Loucy (cell line): ENCODE data around the gene LMNTD2.

Experiments
- H2AFZ ChIP-seq: fragments of 200-600 bp; sonication (generic); 2 replicates; pipeline ENCODE4 v1.6.0; 2016; ENCODE audit warnings: antibody characterized with exemption, mild to moderate bottlenecking, low read length, moderate library complexity
- H3F3A ChIP-seq: fragments of 200-600 bp; 2 replicates; pipeline ENCODE4 v1.6.0; 2016; ENCODE audit warnings: antibody characterized with exemption, low read depth, mild to moderate bottlenecking
- H3K27me3 ChIP-seq: fragments of 200-600 bp; sonication (generic); 2 replicates; pipeline ENCODE4 v1.6.1; 2014; ENCODE audit warnings: low read length, mild to moderate bottlenecking; ENCODE audit not compliant: insufficient read depth, poor library complexity, severe bottlenecking
- H3K36me3 ChIP-seq: fragments of 200-600 bp; sonication (generic); 2 replicates; pipeline ENCODE4 v1.6.1; 2016; ENCODE audit warnings: low read length; ENCODE audit not compliant: insufficient read depth
- H3K4me1 ChIP-seq: fragments of 200-600 bp; sonication (generic); 2 replicates; pipeline ENCODE4 v1.5.1; 2014; ENCODE audit warnings: low read length, mild to moderate bottlenecking; ENCODE audit not compliant: insufficient read depth, poor library complexity, severe bottlenecking
- H3K4me2 ChIP-seq: fragments of 200-600 bp; sonication (generic); 2 replicates; pipeline ENCODE4 v1.6.0; 2014; ENCODE audit warnings: antibody characterized with exemption, low read length, low read depth, mild to moderate bottlenecking; ENCODE audit not compliant: poor library complexity, severe bottlenecking
- H3K4me3 ChIP-seq: fragments of 200-600 bp; sonication (generic); 2 replicates; pipeline ENCODE4 v1.5.1; 2014; ENCODE audit warnings: low read length, mild to moderate bottlenecking, mixed read lengths; ENCODE audit not compliant: poor library complexity, severe bottlenecking
- H3K79me2 ChIP-seq: fragments of 200-600 bp; sonication (generic); 2 replicates; pipeline ENCODE4 v1.6.1; 2014; ENCODE audit warnings: low read length; ENCODE audit not compliant: insufficient read depth
- H3K9ac ChIP-seq: fragments of 200-600 bp; sonication (generic); 2 replicates; pipeline ENCODE4 v1.6.0; 2014; ENCODE audit warnings: mild to moderate bottlenecking, low read depth, low read length, moderate library complexity; ENCODE audit not compliant: poor library complexity, severe bottlenecking
- H3K9me2 ChIP-seq: fragments of 200-600 bp; sonication (generic); replicated peaks from 2 replicates; pipeline ENCODE4 v1.6.1; 2016; ENCODE audit warnings: low read depth, low read length, mixed read lengths
- H3K9me3 ChIP-seq: fragments of 200-600 bp; sonication (generic); 2 replicates; pipeline ENCODE4 v1.6.1; 2014; ENCODE audit warnings: mild to moderate bottlenecking, antibody characterized with exemption, low read length, low read depth; ENCODE audit not compliant: insufficient read depth
- H4K20me1 ChIP-seq: fragments of 200-600 bp; sonication (generic); 2 replicates; pipeline ENCODE4 v1.6.0; 2014; ENCODE audit warnings: antibody characterized with exemption, low read length, mild to moderate bottlenecking; ENCODE audit not compliant: insufficient read depth, poor library complexity, severe bottlenecking
- CTCF ChIP-seq: fragments of 200-600 bp; sonication (generic); conservative IDR thresholded peaks from 2 replicates; pipeline ENCODE4 v1.5.1; 2014; ENCODE audit warnings: mild to moderate bottlenecking, antibody characterized with exemption, low read length
- EZH2phosphoT487 ChIP-seq: fragments of 200-600 bp; IDR thresholded peaks from 2 replicates; pipeline ENCODE4 v1.6.1; 2018; ENCODE audit warnings: antibody characterized with exemption, mild to moderate bottlenecking, moderate library complexity, borderline replicate concordance

LMNTD2 gene

DNA sequence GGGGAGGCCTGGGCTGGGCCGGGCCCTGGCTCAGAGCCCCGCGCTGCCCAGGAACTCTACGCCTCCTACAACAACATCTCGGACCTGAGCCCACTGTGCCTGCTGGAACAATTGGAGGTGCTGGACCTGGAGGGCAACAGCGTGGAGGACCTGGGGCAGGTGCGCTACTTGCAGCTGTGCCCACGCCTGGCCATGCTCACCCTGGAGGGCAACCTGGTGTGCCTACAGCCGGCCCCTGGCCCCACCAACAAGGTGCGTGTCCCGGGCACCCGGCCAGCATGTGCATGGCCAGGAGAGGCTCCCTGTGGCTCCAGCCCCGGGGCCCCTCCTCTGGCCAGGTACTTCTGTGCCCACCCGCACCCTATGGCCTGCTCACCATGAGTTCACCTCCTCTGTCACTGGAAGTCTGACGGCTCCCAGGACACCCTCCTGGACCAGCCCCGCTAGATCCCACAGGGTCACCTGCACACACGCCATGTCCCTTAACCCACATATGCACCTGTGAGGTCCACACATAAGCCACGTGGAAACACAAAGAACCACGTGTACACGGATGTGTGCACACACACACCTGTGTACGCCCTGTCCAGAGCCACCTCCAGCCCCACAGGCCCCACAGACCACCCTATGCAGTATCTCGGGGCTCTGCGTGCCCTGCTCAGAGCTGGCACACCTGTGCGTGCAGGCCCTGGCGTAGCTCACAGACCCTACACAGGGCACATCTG is 10.4 kb downstream of the LMNTD2 start:
- H3K9me3 ChIP-seq = no peaks in the 10 kb centered on the region
- no peak overlapping the region for H3K4me2 ChIP-seq
- H3K79me2 ChIP-seq = no peaks in the 10 kb centered on the region
- H3K4me3 ChIP-seq = no peak overlapping the region
- no peak overlapping the region for H2AFZ ChIP-seq
- H3K27me3 ChIP-seq = no peaks in the 10 kb centered on the region
- H3K9ac ChIP-seq = no peak overlapping the region
- H4K20me1 ChIP-seq = no peaks in the 10 kb centered on the region
- no peaks in the 10 kb centered on the region for H3K36me3 ChIP-seq
- H3K9me2 ChIP-seq = no peaks in the 10 kb centered on the region
- peaks cover 7% of the 10 kb centered on the region for H3K4me1 ChIP-seq
- TF ChIP-seq EZH2phosphoT487 (no peak), CTCF (no peak)
- H3F3A ChIP-seq = no peaks in the 10 kb centered on the region

DNA sequence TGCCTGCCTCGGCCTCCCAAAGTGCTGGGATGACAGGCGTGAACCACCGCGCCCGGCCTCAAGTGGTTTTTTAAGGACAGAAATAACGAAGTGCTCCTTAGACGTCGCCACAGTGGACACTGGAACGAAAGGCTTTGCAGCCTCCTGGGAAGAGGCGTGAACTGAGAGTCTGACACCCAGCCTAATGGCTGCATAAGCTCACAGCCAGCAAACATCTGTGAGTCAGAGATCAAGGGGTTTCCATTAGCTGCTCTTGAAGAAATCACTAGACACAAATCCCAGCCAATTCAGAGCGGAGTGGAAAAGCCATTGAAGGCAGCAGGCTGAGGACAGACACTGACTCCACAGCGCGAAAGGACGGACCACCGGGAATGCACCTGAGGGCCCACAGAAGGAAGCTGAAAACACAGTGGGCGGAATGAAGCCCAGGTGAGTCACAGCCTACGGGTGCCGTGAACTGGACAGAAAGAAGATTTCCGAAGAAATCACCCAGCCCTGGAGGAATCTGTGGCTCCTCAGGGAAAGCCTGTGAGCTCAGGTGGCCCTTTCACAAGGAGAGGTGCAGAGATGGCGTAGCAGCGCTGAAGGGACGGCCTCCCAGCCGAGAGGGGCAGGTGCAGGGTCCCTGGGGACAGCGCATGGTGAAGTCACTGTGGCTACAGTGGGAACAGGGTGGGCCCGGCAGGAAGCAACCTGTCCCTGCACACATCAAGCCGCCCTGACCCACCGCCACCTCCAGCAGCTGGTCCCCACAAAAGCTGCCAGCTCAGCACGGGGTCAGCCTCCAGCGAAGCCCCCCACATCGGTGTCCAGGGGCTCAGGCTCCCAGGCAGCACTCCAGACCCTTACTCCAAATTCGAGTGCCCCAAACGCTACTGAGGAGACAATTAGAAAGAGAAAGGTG is 11.6 kb downstream of the LMNTD2 start:
- H4K20me1 ChIP-seq = no peaks in the 10 kb centered on the region
- H3F3A ChIP-seq = no peaks in the 10 kb centered on the region
- no peak overlapping the region for H3K4me3 ChIP-seq
- no peaks in the 10 kb centered on the region for H3K9me2 ChIP-seq
- no peak overlapping the region for H2AFZ ChIP-seq
- no peak overlapping the region for H3K9ac ChIP-seq
- no peaks in the 10 kb centered on the region for H3K9me3 ChIP-seq
- no peaks in the 10 kb centered on the region for H3K36me3 ChIP-seq
- no peaks in the 10 kb centered on the region for H3K4me1 ChIP-seq
- TF ChIP-seq EZH2phosphoT487 = no peak
- TF ChIP-seq CTCF = no peak
- H3K27me3 ChIP-seq = no peaks in the 10 kb centered on the region
- H3K79me2 ChIP-seq = no peaks in the 10 kb centered on the region
- H3K4me2 ChIP-seq = no peak overlapping the region

- Histone ChIP-seq H3K9ac (no peak overlapping the region), H3K27me3 (no peaks in the 10 kb centered on the region), H2AFZ (no peak overlapping the region), H3K4me1 (no peaks in the 10 kb centered on the region), H3K4me3 (no peak overlapping the region), H3K4me2 (no peak overlapping the region), H3K9me3 (no peaks in the 10 kb centered on the region), H3K79me2 (no peaks in the 10 kb centered on the region), H4K20me1 (no peaks in the 10 kb centered on the region), H3F3A (no peaks in the 10 kb centered on the region), H3K9me2 (no peaks in the 10 kb centered on the region), H3K36me3 (no peaks in the 10 kb centered on the region)
- TF ChIP-seq EZH2phosphoT487 (no peak), CTCF (no peak)
Measured at GRCh38 chr11:545171-545570, 15.4 kb downstream of the LMNTD2 start.
